Measurements from ENCODE around the gene SMC6. TPM values are rescaled to one million over a fixed set of nuclear protein-coding genes. Genes with fewer than 3 reads are reported as not detected.

Gene SMC6
- polyA plus RNA-seq, 6 donors from 2014 or later: 34.4 to 64.8 (median 45.1) TPM

Other genes with a start within 250 kb of the SMC6 start
- not detected for gene RAD51AP2, start 235.4 kb downstream of the SMC6 start, polyA plus RNA-seq (ENCODE audit: low read depth in 6 of 6)
- not detected for gene VSNL1, start 213.1 kb downstream of the SMC6 start, polyA plus RNA-seq (ENCODE audit: low read depth in 6 of 6)
- 1 to 10 TPM; 1.3 to 6.2 (median 4.6) TPM for gene GEN1, start 328 bp upstream of the SMC6 start, polyA plus RNA-seq (ENCODE audit: low read depth in 6 of 6)
- gene MSGN1, start 62.6 kb upstream of the SMC6 start, polyA plus RNA-seq (ENCODE audit: low read depth in 6 of 6): not detected
- gene KCNS3, start 124.9 kb upstream of the SMC6 start, polyA plus RNA-seq (ENCODE audit: low read depth in 6 of 6): under 1 TPM in 2 of 6 donors, not detected in 4; 0.24 to 0.49 TPM

Data from naive B cell (primary cell).